ENCODE data around the gene GRHL3.

The GRHL3 gene

GRCh38 chr1:24343412-24344089 lies 24.4 kb downstream of the GRHL3 start:
- no peak for DNase-seq (ENCODE audit: low read depth)

DNA sequence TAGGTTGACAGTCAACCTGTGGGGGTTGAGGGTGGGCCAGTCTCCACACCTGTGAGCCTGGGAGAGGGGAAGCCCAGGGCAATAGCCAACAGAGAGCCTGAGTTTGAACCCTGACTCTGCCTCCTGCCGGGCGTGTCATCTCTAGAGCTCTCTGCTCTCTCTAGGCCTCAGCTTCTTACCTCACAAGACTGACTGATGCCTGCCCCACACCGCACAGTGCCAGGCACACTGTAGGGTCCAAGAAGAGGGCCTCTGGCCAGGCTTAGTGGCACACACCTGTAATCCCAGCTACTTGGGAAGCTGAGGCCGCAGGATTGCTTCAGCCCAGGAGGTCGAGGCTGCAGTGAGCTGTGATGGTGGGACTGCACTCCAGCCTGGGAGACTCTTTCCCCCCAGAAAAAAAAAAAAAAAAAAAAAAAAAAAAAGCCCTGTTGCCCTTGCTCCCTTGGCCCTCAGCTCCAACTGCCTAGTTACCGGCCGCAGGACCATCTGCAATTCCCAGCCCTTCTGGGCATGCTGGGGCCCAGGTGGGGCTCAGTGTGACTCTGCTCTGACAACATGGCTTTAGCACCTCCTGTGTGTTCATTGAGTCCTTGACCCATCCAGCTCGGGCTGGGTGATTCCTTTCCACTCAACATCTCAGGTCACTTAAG lies 25.1 kb downstream of the GRHL3 start:
- DNase-seq (ENCODE audit: low read depth) = no peak

DNA sequence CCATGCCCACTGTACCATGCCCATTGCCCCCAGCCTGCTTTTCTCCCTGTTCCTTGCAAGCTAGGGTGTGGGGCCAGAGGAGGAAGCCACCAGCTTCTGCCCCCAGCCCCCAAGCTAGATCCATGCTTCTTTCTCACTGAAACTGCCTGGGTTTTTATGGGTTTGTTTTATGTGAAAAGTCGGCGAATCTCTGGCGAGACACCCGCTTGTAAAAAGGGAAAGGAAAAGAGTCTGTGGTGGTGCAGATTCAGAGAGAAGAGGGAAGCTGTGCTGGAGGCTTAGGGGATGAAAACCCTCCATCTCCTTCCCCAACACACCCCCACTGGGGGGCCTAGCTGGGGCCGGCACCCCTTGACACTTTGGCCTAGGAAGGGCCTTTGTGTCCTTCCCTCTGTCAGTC lies 26.2 kb downstream of the GRHL3 start:
- no peak for DNase-seq (ENCODE audit: low read depth)

DNA sequence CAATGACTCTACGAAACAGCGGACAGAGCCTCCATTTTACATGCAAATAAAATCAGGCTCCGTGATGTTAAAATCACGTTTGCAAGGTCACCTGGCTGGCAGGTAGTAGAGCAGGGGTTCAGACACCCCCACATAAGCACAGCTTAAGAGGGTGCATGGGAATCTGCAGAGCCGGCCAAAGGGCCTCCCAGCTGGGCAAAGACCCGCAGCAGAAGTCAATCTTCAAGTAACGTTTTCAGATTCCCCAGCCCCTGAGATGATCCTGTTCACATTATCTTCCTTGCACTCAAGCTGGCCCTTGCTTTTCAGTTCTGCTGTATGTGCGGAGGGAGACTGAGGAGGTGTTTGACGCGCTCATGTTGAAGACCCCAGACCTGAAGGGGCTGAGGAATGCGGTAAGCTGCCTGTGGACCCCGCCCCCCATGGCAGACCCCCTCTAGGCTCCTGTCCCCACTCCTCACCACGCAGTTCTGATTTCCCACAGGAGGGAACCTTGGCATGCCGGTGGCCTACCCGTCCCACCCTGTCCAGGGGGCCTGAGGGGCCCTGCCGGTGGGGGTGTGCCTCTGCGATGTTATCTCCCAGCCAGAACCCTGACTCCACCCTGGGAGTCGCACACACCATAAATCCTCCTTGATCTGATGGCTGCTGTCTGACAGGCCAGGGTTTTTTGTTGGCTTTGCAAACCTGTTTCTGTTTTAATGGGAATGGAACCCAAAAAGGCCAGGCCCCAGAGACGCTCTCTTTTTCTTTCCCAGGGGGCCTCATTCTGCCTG lies 28.2 kb downstream of the GRHL3 start:
- DNase-seq (ENCODE audit: low read depth) = no peak

GRCh38 chr1:24348196-24348595 lies 29.0 kb downstream of the GRHL3 start:
- DNase-seq (ENCODE audit: low read depth) = no peak

DNA sequence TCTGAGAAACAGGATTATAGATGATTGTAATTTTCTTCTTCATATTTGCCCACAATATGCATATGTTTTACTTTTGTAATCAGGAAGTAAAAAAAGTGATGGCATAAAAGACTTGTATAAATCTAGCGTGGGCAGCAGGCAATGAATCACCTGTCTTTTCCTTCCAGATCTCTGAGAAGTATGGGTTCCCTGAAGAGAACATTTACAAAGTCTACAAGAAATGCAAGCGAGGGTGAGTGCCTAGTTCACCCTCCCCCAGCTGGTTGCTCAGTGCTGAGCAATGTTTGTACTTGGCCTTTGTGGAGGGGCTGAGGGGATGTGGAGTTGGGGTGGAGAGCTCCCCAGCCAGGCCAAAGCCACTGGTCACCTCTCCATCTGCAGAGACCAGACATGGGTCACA lies 30.7 kb downstream of the GRHL3 start:
- DNase-seq (ENCODE audit: low read depth) = no peak

DNA sequence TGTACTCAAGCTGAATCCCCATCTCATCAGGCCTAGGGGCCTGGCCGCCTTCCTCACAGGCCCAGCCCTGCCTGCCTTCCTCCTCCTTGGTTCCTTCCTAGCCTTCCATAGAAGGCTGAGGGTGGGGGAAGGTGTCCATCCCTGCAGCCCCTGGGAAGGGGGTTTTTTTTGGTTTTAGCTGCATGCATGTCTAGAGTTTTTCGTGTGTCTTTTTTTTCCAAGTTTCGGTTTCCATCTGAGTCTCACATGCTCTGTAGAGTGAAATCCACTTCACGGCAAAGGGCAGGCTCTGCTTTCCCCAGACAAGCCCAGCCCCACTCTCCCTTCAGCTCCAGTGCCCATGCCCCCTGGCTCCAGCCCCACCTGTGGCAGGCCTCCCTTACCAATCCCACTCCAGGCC lies 32.1 kb downstream of the GRHL3 start:
- no peak for DNase-seq (ENCODE audit: low read depth)

- DNase-seq (ENCODE audit: low read depth) = no peak
Observed at GRCh38 chr1:24351918-24352627, 32.9 kb downstream of the GRHL3 start.

DNA sequence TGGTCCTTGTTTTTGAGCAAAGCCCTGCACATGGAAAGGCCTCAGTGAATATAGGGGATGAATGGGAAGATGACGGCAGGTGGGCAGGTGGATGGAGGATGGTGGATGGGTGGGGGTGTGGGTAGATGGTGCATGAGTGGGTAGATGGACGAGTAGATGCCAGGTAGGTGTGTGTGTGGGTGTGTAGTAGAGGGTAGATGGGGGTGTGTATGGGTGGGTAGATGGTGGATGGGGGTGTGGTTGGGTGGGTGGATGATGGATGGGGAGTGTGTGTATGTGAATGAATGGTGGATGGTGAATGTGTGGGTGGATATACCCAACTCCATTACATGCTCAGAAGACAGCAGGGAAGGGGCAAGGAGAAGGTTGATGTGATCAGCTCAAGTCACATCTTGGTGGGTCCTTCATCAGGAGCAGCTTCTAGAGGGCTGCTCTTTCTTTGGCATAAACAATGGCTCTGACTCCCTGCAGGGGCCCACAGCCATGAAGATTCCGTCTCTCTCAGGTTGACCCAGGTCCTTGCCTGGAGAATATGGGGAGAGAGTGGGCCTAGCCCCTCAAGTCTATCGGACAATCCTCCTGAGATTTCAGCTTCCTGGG lies 34.2 kb downstream of the GRHL3 start:
- DNase-seq (ENCODE audit: low read depth) = no peak

GRCh38 chr1:24355466-24355865 lies 36.3 kb downstream of the GRHL3 start:
- no peak for DNase-seq (ENCODE audit: low read depth)

GRCh38 chr1:24357038-24357437 lies 37.9 kb downstream of the GRHL3 start:
- DNase-seq (ENCODE audit: low read depth) = no peak

GRCh38 chr1:24360681-24361080 lies 41.5 kb downstream of the GRHL3 start:
- no peak for DNase-seq (ENCODE audit: low read depth)

DNA sequence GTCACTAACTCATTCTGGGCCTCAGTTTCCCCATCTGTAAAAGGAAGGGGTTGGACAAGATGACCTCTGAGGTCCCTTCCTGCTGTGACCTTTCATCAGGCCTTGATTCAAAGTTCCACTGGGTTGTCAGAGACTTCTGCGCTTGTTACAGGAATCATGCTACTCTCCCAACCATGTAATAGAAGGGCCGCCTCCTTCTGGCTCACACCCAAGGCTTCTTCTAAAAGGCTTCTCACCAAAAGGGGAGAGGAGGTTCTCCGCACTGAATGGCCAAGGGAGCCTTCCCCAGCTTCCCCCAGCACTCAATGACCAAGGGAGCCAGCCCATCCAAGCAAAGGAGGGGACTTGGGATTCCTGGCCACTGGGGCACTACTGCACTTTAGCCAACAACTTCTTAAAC lies 42.7 kb downstream of the GRHL3 start:
- no peak for DNase-seq (ENCODE audit: low read depth)

- no peak for DNase-seq (ENCODE audit: low read depth)
Observed at GRCh38 chr1:24362396-24362795, 43.2 kb downstream of the GRHL3 start.

GRCh38 chr1:24362982-24363614 lies 43.9 kb downstream of the GRHL3 start:
- DNase-seq (ENCODE audit: low read depth) = no peak

DNA sequence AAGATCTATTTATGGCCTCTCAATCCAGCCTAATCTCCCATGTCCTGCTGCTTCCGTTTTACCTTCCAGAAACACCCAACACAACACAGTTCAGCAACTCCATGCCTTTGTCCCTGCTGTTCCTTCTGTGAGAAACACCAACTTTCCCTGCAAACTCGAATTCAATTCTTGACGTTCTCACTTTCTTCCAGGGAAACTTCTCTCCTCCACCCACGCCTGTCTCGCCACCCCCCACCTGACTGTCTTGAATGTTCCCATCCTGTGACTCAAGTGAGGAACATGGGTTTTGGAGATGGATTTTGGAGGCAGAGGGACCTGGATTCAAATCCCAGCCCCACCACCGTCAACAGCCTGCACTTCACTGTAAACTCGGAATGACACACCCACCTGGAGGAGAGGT lies 44.8 kb downstream of the GRHL3 start:
- no peak for DNase-seq (ENCODE audit: low read depth)

DNA sequence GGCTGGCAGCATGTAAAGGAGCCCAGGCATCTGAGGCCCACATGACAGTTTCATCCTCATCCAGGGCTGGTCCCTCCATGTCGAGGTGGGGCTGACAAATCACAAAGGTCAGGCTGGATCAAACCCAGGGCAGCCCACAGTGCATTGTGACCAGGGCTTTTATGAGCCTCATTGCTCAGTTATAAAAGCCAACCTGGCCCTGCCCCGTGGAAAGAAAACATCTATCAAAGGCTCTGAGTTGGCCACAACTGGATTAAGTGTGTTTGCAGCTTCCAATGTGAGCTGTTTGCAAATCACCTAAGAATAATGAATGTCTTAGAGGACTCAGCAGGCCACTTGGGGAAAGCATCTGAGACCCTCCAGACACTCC lies 45.4 kb downstream of the GRHL3 start:
- no peak for DNase-seq (ENCODE audit: low read depth)

- DNase-seq (ENCODE audit: low read depth) = no peak
Observed at GRCh38 chr1:24364975-24365678, 46.0 kb downstream of the GRHL3 start.

- no peak for DNase-seq (ENCODE audit: low read depth)
Observed at GRCh38 chr1:24366707-24367106, 47.5 kb downstream of the GRHL3 start.

DNA sequence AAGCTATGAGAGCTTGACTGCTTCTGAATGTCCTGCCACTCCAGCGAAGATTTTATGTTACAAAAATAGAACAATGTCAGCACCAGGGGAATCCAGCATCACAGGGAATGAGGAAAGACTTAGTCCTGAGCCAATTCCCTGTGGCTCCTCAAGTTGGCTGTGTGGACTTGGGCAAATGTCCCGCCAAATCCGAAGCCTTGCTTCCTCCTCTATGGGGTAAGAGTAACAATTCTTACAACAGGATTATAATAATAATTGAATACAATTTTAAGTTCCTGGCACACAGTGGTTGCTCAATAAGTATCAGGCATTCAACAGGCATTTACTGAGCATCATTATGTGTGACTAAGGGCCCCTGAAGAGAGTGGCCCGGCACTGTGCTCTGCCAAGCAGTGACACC lies 50.0 kb downstream of the GRHL3 start:
- no peak for DNase-seq (ENCODE audit: low read depth)

DNA sequence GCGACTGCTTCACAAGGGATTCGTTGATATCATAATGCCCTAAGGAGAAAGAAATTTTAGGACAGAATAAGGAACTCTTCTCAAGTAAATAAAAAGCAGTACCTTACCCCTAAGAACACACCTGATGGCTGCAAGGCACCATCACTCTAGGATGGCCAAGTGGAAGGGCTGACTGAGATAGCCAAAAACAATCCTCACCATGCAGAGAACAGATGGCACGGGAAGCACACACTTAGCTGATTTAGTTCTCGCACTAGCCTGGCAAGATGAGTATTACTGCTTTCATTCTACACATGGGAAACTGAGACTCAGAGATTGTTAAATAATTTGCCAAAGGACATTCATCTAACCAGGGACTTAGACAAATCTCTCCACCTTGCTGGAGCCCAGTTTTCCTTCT lies 50.6 kb downstream of the GRHL3 start:
- DNase-seq (ENCODE audit: low read depth) = no peak

Measured in activated T-cell treated with anti-CD3 and anti-CD28 coated beads for 1 hour (primary cell).